LNCAP (cell line): Measurements from ENCODE around the gene BNC2.

Experiments used
- CTCF ChIP-seq: fragments of 450-650 bp; IDR thresholded peaks from 2 replicates; pipeline ENCODE4 v1.5.1; 2017; ENCODE audit warnings: mild to moderate bottlenecking

The BNC2 gene

GRCh38 chr9:16873126-16873802 lies 2.8 kb upstream of the BNC2 start:
- TF ChIP-seq CTCF, result no peak

DNA sequence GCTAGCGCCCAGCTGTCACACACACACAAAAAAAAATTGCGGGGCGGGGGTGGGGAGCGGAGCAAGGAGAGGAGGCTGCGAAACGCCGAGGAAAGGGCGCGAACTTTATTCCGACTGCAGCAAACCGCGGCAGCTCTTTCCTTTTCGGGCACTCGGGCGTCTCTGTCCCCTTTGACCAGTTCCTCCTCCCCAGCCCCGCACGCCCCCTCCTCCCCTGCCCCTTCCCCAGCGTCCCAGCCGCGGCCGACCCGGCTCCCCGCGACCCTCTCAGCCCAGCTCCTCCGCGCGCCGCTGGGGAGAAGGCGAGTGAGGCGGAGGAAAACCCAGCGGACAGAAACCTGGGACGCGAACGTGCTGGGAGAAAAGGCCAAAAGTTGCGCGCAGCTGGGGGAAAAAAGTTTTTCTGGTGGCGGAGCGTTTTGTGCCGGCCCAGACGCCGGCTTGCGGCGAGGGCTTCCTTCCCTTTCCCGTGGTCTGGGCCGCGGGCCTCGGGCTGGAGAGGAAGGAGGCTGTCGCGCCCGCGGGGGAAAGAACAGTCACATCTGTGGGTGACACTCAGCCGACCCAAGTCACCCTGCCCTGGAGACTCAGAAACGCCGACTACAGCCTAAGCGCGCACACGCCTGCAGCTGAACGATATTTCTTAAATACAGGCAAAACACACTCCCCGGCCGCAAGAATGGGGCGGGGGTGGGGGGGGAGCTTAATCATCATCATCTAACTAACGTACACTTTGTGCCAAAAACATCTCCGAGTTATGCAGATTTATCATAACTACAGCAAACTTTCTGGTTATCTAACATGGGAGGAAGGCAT lies 1.1 kb upstream of the BNC2 start:
- TF ChIP-seq CTCF, result no peak

DNA sequence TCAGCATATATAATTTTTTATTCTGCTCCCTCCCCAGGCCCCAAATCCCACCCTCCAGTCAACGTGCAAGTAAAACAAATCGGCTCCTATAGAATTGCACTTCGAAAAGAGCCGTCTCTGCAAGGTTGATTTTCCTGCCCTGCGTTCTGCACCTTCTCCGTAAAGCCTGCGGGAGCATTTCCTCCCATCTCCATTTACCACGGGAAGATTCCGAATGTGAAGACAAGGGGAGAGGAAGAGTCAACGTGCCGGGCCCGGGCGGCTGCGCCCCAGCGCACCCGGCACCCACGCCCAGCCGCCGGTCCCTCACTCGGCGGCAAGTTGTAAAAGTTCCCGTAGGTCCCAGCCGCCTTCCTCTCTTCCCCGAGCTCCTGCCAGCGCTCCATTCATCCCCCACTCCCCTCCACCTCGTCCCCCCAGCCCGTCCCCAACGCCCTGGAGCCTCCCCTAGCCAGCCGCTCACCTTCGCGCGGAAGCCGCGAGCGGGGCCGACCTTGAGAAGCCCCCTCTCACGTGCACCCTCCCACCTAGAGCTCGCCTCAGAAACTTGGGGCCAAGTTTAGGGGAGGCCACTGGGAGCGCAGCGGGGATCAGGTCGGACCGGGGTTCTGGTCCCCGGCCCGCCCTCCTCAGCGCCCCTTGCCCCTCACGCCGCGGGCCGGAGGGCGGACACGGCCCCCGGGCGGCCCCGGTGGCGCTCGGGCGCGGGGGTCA lies 431 bp downstream of the BNC2 start:
- no peak for TF ChIP-seq CTCF

GRCh38 chr9:16869131-16869881 lies 1.2 kb downstream of the BNC2 start:
- no peak for TF ChIP-seq CTCF

- TF ChIP-seq CTCF, result no peak
Measured at GRCh38 chr9:16868701-16869100, 1.8 kb downstream of the BNC2 start.

GRCh38 chr9:16867576-16868311 lies 2.7 kb downstream of the BNC2 start:
- no peak for TF ChIP-seq CTCF
